HAP-1 (cell line): ENCODE measurements around the gene OR5H15.
"Not testable (repeated sequence)": the region's sequence is repeated elsewhere in the genome, so short reads cannot be mapped to it uniquely, and the experiment has no call there.

Experiments
- DNase-seq, 2 experiments: peaks; one replicate each; pipeline ENCODE4 v3.0.0-alpha.2; 2016 to 2020; ENCODE audit warnings: low spot score in 2 of 2
- H3K27me3 ChIP-seq: fragments of 250-450 bp; sonication (Bioruptor Pico); 2 replicates; pipeline ENCODE4 v1.5.1; 2020; ENCODE audit warnings: low read depth, mild to moderate bottlenecking, moderate library complexity
- H3K36me3 ChIP-seq: fragments of 250-450 bp; sonication (Bioruptor Pico); replicated peaks from 2 replicates; pipeline ENCODE4 v1.5.1; 2020; ENCODE audit warnings: mild to moderate bottlenecking
- H3K4me1 ChIP-seq: fragments of 250-450 bp; sonication (Bioruptor Pico); 2 replicates; pipeline ENCODE4 v1.5.1; 2020; ENCODE audit warnings: mild to moderate bottlenecking
- H3K4me3 ChIP-seq: fragments of 250-450 bp; sonication (Bioruptor Pico); 2 replicates; pipeline ENCODE4 v1.5.1; 2020; ENCODE audit warnings: mild to moderate bottlenecking, moderate library complexity
- H3K9me3 ChIP-seq: fragments of 250-450 bp; sonication (Bioruptor Pico); 2 replicates; pipeline ENCODE4 v1.5.1; 2020; ENCODE audit warnings: mild to moderate bottlenecking, moderate library complexity
- in situ Hi-C: fragments of 300-500 bp; cut with MboI; formaldehyde crosslinking; loops from 3 replicates; pipeline ENCODE4 v1.14.3; 2020; ENCODE audit warnings: low sequenced_read_pairs, inconsistent platforms, mixed read lengths

OR5H15 gene

GRCh38 chr3:98188545-98188944 is 22.0 kb downstream of the OR5H15 start:
- H3K4me3 ChIP-seq, result no peak overlapping the region
- peak in 1 of 2 experiments; percentile 32 for DNase-seq
- H3K36me3 ChIP-seq, result no peaks in the 10 kb centered on the region
- H3K4me1 ChIP-seq, result no peaks in the 10 kb centered on the region
- no peaks in the 10 kb centered on the region; the same call in 1 of the 2 replicates for H3K27me3 ChIP-seq
- in situ Hi-C loops, result no loop called here
- H3K9me3 ChIP-seq, result no peaks in the 10 kb centered on the region

GRCh38 chr3:98190911-98191310 is 24.4 kb downstream of the OR5H15 start:
- H3K9me3 ChIP-seq, DNase-seq, H3K27me3 ChIP-seq, in situ Hi-C loops, H3K36me3 ChIP-seq, H3K4me3 ChIP-seq, H3K4me1 ChIP-seq: not testable (repeated sequence)

- in situ Hi-C loops, H3K9me3 ChIP-seq, DNase-seq, H3K4me1 ChIP-seq, H3K27me3 ChIP-seq, H3K36me3 ChIP-seq, H3K4me3 ChIP-seq: not testable (repeated sequence)
These were observed 29.8 kb downstream of the OR5H15 start for GRCh38 chr3:98196293-98196692.

- no peak for DNase-seq
- Histone ChIP-seq H3K4me1 (no peaks in the 10 kb centered on the region), H3K4me3 (no peak overlapping the region), H3K27me3 (no peaks in the 10 kb centered on the region), H3K36me3 (no peaks in the 10 kb centered on the region), H3K9me3 (no peaks in the 10 kb centered on the region)
- in situ Hi-C loops, result no loop called here
These were observed 32.5 kb downstream of the OR5H15 start for GRCh38 chr3:98199020-98199419.

GRCh38 chr3:98209244-98209643 is 42.7 kb downstream of the OR5H15 start:
- Histone ChIP-seq H3K4me1 (no peaks in the 10 kb centered on the region), H3K9me3 (no peaks in the 10 kb centered on the region), H3K36me3 (no peaks in the 10 kb centered on the region), H3K4me3 (no peak overlapping the region), H3K27me3 (no peaks in the 10 kb centered on the region)
- in situ Hi-C loops, result no loop called here
- no peak for DNase-seq

GRCh38 chr3:98213276-98213675 is 46.8 kb downstream of the OR5H15 start:
- Histone ChIP-seq H3K4me1 (no peaks in the 10 kb centered on the region), H3K4me3 (no peak overlapping the region), H3K36me3 (no peaks in the 10 kb centered on the region), H3K27me3 (no peaks in the 10 kb centered on the region), H3K9me3 (no peaks in the 10 kb centered on the region)
- in situ Hi-C loops, result no loop called here
- DNase-seq, result no peak

GRCh38 chr3:98215051-98215450 is 48.6 kb downstream of the OR5H15 start:
- no peaks in the 10 kb centered on the region for H3K36me3 ChIP-seq
- DNase-seq, result no peak
- in situ Hi-C loops, result no loop called here
- H3K4me1 ChIP-seq, result no peaks in the 10 kb centered on the region
- H3K27me3 ChIP-seq, result no peaks in the 10 kb centered on the region
- no peaks in the 10 kb centered on the region for H3K9me3 ChIP-seq
- H3K4me3 ChIP-seq, result no peak overlapping the region
